Stimulated activated CD8-positive, alpha-beta memory T cell treated with anti-CD3 and anti-CD28 coated beads, Interleukin-2, amount 100 ng/mL, for 1 hour (primary cell): ENCODE measurements around the gene TSR2.
A peak's percentile ranks its signal among the peaks of the same experiment; 100 is the strongest.

Source experiments
- DNase-seq, 2 donors: peaks; one replicate each; pipeline ENCODE4 v3.0.0-alpha.2; 2020; ENCODE audit warnings: low read depth in 2 of 2

Gene TSR2, protein sequence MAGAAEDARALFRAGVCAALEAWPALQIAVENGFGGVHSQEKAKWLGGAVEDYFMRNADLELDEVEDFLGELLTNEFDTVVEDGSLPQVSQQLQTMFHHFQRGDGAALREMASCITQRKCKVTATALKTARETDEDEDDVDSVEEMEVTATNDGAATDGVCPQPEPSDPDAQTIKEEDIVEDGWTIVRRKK

GRCh38 chrX:54439960-54440871 is at the start of gene TSR2:
Gene TSR2, plus strand, starts transcription at chrX:54440404. Its CDS starts 18 bp downstream, at chrX:54440422.
- DNase-seq, result peak; percentile 39 to 52

GRCh38 chrX:54397113-54397512 is 43.1 kb upstream of the TSR2 start:
- no peak for DNase-seq

DNA sequence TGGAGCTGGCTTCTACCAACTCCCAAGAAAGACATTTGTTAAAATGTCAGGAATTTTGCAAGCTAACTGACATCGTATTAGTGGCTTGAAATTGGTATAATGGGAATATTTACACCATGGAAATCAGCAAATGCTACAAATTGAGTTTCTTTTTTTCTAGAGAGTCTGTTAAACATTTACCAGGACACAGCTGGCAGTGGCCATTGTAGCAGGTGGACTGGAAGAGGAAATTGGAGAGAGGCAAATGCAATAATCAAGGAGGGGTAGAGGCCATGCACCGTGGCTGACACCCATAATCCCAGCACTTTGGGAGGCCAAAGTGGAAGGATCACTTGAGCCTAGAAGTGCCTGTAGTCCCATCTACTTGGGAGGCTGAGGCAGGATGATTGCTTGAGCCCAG is 32.9 kb upstream of the TSR2 start:
- DNase-seq, result no peak

DNA sequence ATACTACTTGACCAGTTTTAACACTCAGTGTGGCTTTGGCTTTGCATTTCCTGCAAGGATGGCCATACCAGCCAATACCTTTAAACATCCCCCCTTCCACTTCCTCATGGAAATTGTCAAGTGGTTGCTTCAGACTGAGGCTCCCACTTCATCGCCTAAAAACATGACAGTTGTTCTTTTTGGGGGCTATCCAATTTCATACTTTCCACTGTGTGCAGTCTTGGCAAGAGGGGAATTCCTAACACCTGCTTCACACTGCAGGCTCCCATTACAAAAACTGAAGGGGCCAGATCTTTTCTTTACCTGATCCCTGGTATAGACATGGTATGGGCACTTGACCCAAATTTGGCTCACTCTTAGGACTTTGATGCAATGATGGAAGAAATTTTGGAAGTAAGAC is 28.5 kb upstream of the TSR2 start:
- no peak for DNase-seq

DNA sequence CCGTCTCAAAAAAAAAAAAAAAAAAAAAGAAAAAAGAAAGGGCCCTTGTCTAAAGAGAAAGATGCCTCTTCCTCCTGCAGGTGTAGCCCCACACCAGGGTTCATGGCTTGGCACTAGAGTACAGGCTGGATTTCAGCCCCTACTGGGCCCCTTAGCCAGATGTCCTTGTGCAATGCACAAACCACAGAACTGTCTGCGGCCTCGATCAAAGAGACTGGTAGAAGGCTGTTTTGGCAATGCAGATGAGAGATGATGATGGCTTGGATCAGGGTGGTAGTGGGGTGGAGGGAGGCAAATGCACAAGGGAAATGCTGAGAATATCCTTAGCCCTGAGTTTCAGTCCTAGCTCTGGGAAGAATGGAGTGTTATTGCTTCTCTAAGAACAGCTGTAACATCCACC is 26.5 kb upstream of the TSR2 start:
- DNase-seq, result no peak

DNA sequence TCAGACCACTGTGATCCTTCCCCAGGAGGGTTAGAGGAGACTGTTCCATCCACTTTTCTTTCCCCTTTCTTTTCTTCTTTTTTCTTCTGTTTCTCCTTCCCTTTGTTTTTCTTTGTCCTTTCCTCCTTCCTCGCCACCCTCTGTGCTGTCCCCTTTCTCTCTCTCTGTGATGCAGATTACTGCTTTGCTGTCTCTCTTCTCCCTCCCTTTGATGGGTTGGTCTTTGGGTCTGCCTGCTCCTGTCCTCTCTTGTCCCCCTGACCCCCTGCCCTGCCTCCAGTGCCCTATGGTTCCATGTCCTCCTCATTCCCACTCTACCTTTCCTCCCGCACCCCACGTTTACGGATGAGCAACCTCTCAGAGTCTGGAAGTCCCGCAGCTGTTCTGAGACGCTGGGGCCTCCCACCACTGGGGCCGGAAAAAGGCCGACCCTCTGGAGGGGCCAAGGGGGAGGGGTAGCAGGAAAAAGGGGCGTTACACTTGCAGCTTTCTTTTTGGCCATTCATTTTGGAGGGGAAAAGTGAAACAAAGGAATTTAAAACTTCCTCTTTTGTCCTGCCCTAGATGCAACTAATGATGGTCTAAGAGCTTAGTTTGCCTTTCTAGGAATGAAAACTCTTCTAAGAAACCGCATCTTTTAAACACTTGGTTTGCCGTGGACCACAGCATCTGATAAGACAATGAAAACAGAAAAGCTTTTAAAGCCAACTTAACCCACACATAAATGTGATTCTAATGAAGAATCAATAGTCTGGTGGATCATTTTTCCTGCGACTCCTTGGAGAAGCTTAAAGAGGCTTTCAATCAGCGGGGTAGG is 24.5 kb upstream of the TSR2 start:
- DNase-seq, result no peak

DNA sequence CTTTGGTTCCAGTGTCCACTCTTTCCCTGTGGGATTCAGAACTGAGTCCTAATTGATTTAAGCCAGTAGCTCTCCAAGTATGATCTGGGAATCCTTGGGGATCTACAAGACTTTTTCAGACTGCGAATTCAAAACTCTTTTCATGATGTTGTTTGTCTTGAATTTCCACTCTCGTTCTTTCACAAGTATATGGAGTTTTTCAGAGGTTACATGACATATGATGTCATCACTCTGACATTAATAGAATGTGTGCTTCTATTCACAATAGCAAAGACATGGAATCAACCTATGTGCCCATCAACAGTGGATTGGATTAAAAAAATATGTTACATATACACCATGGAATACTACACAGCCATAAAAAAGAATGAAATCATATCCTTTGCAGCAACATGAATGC is 23.2 kb upstream of the TSR2 start:
- no peak for DNase-seq

GRCh38 chrX:54419559-54420302 is 20.5 kb upstream of the TSR2 start:
- no peak for DNase-seq

DNA sequence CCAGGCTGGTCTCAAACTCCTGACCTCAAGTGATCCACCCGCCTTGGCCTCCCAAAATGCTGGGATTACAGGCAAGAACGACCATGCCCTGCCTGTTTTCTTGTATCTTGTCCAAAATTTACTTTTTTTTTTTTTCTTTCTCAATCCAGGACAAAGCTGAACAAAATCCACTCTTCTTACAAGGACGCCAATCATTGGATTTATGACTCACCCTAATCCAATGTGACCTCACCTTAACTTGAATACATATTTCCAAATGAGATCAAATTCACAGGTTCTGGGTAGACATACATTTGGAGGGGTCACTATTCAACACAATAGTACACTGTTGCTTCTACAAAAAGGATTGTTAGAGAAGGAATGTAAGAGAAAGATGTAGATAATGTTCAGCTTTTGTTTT is 18.0 kb upstream of the TSR2 start:
- no peak for DNase-seq

GRCh38 chrX:54423161-54423888 is 16.9 kb upstream of the TSR2 start:
- no peak for DNase-seq

GRCh38 chrX:54427837-54428424 is 12.3 kb upstream of the TSR2 start:
- DNase-seq, result no peak

- DNase-seq, result no peak
These were observed 9.7 kb upstream of the TSR2 start for GRCh38 chrX:54430519-54430918.

DNA sequence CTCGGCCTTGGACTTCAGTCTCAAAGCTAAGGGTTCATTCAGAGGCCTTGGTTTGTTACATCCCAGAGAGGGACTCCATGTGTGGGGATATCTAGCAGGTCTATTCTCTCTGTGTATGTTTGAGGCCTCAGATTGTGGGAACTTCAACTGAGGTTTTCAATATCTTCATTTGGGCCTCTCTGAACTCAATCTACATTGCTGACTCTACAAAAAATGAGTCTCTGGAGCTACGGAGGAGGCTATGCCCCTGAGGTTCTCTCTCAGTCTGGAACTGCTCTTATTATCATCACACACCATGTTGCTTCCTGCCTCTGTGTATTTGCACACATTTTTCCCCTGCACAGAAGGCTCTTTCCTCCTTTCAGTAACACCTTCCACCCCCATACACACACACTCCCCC is 5.1 kb upstream of the TSR2 start:
- no peak for DNase-seq

- no peak for DNase-seq
These were observed 2.6 kb downstream of the TSR2 start for GRCh38 chrX:54442790-54443189.

DNA sequence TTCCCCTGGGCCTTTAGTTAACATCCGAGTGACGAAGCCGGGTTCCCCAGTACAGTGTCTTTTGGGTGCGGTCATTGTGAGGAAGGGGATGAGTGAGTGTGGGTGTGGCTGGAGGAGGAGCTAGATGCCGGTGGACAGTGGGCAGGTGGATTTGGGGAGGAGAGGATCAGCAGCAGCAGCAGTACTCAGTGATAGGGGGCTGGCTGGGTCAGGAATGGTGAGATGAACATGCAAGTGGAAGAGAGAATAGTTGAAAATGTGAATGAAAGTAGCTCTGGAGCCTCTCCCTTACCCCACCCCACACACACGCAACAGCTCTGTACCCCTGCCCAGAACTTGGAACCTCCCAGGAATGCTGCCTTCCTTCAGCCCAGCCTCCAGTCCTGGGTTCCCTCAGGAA is 4.5 kb downstream of the TSR2 start:
- no peak for DNase-seq

- DNase-seq, result no peak
These were observed 5.9 kb downstream of the TSR2 start for GRCh38 chrX:54446084-54446483.

DNA sequence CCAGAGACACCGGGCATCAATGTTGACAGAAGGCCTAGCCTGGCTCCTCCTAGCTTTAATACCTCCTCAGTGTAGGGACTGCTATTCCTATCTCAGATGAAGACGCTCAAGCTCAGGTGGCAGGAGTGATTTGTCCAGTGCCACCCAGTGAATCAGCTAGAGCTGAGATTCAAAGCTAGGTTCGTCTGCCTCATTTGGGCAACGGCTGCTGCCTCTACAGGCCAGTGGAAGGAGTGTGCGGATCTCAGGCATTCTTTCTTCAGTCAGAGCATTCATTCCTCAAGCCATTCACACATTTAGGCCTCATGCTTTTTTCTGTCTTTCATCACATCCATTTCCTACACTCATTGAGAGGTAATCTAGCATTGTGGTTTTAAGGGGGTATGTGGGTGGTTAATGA is 7.3 kb downstream of the TSR2 start:
- no peak for DNase-seq

GRCh38 chrX:54449929-54450328 is 9.7 kb downstream of the TSR2 start:
- DNase-seq, result no peak

DNA sequence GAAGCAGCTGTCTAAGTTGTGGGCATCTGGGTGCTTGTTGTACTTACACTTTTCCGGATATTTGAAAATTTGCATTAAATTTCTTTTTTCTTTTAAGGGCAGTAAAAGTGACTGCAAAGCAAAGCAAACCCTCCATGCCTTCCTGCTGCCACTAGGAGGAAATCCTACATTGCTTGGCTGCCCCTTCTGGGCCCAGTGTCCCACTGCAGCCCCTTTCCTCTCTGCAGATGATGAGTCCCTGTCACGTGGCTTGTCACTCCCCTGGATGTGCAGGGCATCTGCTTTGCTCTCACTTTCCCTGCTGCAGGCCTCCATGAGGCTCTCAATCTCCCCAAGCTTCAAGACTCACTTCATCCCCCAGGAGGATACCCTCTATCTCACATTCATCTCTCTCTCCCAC is 12.7 kb downstream of the TSR2 start:
- no peak for DNase-seq

DNA sequence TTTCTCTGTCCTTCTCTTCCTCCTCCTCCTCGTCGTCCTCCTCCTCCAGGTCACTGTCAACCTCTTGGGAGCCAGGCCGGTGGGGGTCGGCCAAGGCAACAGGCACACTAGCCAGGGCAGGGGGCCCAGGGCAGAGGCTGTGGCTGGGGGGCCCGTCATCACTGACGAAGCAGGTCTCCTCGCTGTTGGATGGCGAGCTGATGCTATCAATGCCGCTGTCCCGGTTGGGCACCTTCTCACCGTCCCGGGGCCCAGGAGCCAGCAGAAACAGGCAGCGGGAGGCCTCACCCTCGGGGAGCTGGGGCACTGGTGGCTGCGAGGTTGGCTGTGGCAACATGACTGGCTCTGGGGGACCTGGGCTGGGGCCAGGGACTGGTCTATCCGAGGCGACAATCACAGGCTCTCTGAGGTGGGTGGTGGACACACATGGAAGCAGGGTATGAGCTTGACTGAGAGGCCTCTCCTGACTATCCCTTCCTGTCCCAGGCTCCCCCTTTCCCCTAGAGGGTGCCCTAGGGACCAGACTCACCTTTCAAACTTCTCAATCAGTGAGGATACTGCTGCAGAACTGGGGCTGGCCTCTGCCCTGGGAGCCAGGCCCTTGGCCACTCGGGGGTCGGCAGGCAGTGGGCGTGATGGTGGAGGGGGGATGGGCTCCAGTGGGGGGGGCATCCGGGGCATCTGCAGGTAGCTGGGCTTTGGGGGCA is 30.0 kb downstream of the TSR2 start:
- DNase-seq, result no peak
